ENCODE data around the gene RXFP3.

RXFP3 gene

DNA sequence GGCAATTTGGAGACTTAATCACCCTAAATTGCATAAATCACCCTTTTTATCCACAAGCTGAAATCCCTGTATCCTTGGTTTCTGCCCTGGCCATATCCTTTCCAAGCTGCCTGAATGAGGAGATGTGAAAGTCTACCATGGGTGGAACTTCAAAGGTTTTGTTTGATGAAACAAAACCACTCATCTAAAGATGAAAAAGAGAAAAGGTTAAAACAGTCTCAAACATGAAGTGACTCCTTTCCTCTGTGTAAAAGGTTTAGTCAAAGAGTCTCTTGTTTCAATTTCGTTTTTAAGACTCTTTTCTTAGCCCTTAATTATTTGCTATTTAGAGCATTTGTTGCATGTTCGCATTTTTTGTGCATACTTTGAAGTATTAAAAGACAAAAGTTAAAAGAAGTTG, 37.1 kb downstream of the RXFP3 start:
- H3K4me3 ChIP-seq (ENCODE audit: low read depth, low read length), result no peak overlapping the region
- DNase-seq, result no peak
- TF ChIP-seq CTCF (IDR thresholded peaks at IDR 0.05; ENCODE audit: low read depth, low read length), result no peak

GRCh38 chr5:33975852-33976251, 39.7 kb downstream of the RXFP3 start:
- Histone ChIP-seq H3K4me3 (ENCODE audit: low read depth, low read length) (no peak overlapping the region), H3K9me3 (no peaks in the 10 kb centered on the region), H3K27me3 (peaks cover 13% of the 10 kb centered on the region; the same call in 1 of the 2 replicates), H3K4me1 (no peaks in the 10 kb centered on the region), H3K36me3 (no peaks in the 10 kb centered on the region)
- no peak for DNase-seq
- no peak for TF ChIP-seq CTCF (IDR thresholded peaks at IDR 0.05; ENCODE audit: low read depth, low read length)

More for the DNA sequence above, 37.1 kb downstream of the RXFP3 start:
- H3K9me3 ChIP-seq, result no peaks in the 10 kb centered on the region
- no peaks in the 10 kb centered on the region for H3K4me1 ChIP-seq
- peaks cover 16% of the 10 kb centered on the region for H3K27me3 ChIP-seq
- no peaks in the 10 kb centered on the region for H3K36me3 ChIP-seq

DNA sequence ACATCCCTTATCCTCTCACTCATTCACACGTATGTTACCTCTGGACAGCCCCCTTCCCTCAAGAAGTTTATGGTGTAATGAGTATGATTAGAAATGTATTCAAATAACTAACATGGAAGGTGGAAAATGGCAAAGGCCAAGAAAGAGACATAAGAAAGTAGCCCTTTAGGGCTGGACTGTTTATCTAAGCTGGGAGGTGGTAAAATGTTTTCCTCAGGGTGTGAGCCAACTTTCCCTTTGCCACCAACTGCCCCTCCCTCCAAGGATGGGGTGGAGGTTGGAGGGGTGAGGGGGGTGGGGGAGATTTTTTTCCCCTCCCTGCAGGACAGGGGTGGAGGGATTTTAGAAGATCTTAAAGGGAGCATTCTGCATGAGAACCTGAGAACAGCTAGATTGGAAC, 40.1 kb downstream of the RXFP3 start:
- Histone ChIP-seq H3K4me3 (ENCODE audit: low read depth, low read length) (no peak overlapping the region), H3K9me3 (no peaks in the 10 kb centered on the region), H3K27me3 (peaks cover 13% of the 10 kb centered on the region; the same call in 1 of the 2 replicates), H3K4me1 (no peaks in the 10 kb centered on the region), H3K36me3 (no peaks in the 10 kb centered on the region)
- DNase-seq, result no peak
- no peak for TF ChIP-seq CTCF (IDR thresholded peaks at IDR 0.05; ENCODE audit: low read depth, low read length)

- no peaks in the 10 kb centered on the region for H3K4me1 ChIP-seq
- no peaks in the 10 kb centered on the region for H3K36me3 ChIP-seq
- peaks cover 10% of the 10 kb centered on the region; the same call in 1 of the 2 replicates for H3K27me3 ChIP-seq
- no peaks in the 10 kb centered on the region for H3K9me3 ChIP-seq
- no peak for TF ChIP-seq CTCF (IDR thresholded peaks at IDR 0.05; ENCODE audit: low read depth, low read length)
- no peak overlapping the region for H3K4me3 ChIP-seq (ENCODE audit: low read depth, low read length)
- DNase-seq, result no peak
These were observed 42.1 kb downstream of the RXFP3 start for GRCh38 chr5:33978306-33978705.

DNA sequence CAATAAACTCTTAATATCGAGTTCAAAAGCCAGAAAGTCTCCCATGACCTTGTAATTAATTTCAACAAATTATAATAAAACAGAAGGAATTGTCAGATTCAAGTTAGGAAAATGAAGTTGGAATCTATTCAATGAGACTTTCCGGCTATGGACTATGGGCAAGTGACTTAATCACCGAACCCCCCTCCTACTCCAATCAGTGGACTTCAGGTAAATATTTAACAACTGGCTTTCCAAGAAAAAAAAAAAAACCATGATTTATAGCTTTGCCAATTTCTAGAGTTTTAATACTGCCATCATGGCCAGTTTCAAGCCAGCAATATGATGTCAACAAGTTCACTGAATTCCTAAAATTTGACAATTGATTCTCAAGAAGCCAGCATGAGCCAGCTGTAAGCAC, 43.8 kb downstream of the RXFP3 start:
- no peaks in the 10 kb centered on the region for H3K4me1 ChIP-seq
- H3K4me3 ChIP-seq (ENCODE audit: low read depth, low read length), result no peak overlapping the region
- H3K36me3 ChIP-seq, result no peaks in the 10 kb centered on the region
- DNase-seq, result no peak
- peaks cover 4% of the 10 kb centered on the region; the same call in 1 of the 2 replicates for H3K27me3 ChIP-seq
- no peak for TF ChIP-seq CTCF (IDR thresholded peaks at IDR 0.05; ENCODE audit: low read depth, low read length)
- H3K9me3 ChIP-seq, result no peaks in the 10 kb centered on the region

GRCh38 chr5:33981408-33982162, 45.4 kb downstream of the RXFP3 start:
- Histone ChIP-seq H3K9me3 (no peaks in the 10 kb centered on the region), H3K36me3 (no peaks in the 10 kb centered on the region), H3K4me1 (no peaks in the 10 kb centered on the region), H3K27me3 (no peaks in the 10 kb centered on the region), H3K4me3 (ENCODE audit: low read depth, low read length) (no peak overlapping the region)
- DNase-seq, result no peak
- no peak for TF ChIP-seq CTCF (IDR thresholded peaks at IDR 0.05; ENCODE audit: low read depth, low read length)
